ENCODE data around the gene ATP5F1D.

DNA sequence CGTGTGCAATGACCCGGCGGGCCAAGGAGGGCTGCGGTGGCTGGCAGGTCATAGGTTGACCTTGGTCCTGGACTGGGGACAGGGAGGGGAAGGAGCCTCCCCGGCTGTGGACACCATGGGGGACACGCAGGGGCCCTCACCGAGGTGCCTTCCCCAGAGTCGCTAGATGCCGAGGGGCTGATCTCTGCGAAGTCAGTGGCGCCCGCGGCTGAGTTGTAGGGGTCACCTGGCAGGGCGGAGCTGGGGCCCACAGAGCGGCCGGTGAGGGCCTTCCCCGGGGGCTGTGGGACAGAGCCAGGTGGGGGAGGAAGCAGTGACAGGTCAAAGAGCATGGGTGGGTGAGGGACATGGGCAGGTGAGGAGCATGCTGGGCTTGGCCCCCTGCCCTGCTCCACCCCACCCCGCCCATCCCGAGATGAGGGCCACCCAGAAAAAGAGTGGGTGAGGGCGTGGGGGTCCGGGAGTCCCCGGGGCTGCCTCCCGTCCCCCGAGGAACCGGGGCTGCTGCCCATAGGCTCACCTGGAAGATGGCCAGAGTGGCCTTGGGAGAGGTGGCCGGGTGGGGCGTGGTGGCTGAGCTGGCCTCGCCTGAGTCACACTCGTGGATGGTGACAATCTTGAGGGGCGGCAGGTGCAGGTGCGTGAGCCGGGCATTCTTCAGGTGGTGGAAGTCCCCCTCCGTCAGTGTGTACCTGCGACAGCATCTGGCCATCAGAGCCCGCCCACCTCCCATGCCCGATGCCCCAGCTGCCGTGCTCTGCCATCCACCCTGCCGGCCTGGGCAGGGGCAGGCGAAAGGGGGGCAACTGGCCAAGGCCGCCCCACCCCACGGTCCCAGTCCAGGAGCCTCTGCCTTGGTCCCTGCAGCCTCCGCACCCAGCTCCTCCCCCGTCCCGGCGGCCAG, 7.2 kb upstream of the ATP5F1D start:
- TF ChIP-seq CTCF (IDR thresholded peaks at IDR 0.05) (no peak), POLR2A (IDR thresholded peaks at IDR 0.05) (no peak)

Measured in adrenal gland (tissue), 5 donors.